Gastrocnemius medialis (tissue), 4 donors: Measurements from ENCODE around the gene ASXL3. TPM values are rescaled to one million over a fixed set of nuclear protein-coding genes. Genes with fewer than 3 reads are reported as not detected.

Experiments
- ATAC-seq, 2 donors: fragments of 150-250 bp; one replicate each; pipeline ENCODE4 v1.9.1; 2016
- DNase-seq, 2 donors: peaks; one replicate each; pipeline ENCODE4 v3.0.0-alpha.2; 2019
- H3K27ac ChIP-seq, 4 donors: fragments of 200-600 bp; sonication (generic); 1 replicate in 1 of 4; 2 replicates in 3 of 4; pipeline ENCODE4 v1.5.1; 2016 to 2018; ENCODE audit warnings: mild to moderate bottlenecking in 2 of 4, moderate library complexity in 1 of 4
- H3K27me3 ChIP-seq, 3 donors: fragments of 200-600 bp; sonication (generic) in 2 of 3; 1 replicate in 1 of 3; 2 replicates in 2 of 3; pipeline versions ENCODE4 v1.5.1 to v1.6.0; 2016 to 2019; ENCODE audit warnings: mild to moderate bottlenecking in 1 of 3, moderate library complexity in 1 of 3
- H3K36me3 ChIP-seq, 2 donors: fragments of 200-600 bp; sonication (generic) in 1 of 2; one replicate each; pipeline ENCODE4 v1.5.1; 2017 to 2018
- H3K4me1 ChIP-seq, 2 donors: fragments of 200-600 bp; sonication (generic) in 1 of 2; one replicate each; pipeline ENCODE4 v1.5.1; 2016 to 2017; ENCODE audit warnings: mild to moderate bottlenecking in 2 of 2
- H3K4me3 ChIP-seq, 4 donors: fragments of 200-600 bp; sonication (generic) in 3 of 4; 1 replicate in 1 of 4; 2 replicates in 3 of 4; pipeline ENCODE4 v1.5.1; 2016 to 2019; ENCODE audit warnings: mild to moderate bottlenecking in 2 of 4
- H3K9me3 ChIP-seq, 3 donors: fragments of 200-600 bp; sonication (generic) in 2 of 3; 1 replicate in 1 of 3; 2 replicates in 2 of 3; pipeline ENCODE4 v1.5.1; 2016 to 2019
- CTCF ChIP-seq, 5 experiments: fragments of 450-650 bp in 3 of 5; fragments of 200-600 bp in 2 of 5; sonication (generic) in 2 of 5; IDR thresholded peaks in 4 of 5; conservative IDR thresholded peaks in 1 of 5; 1 replicate in 4 of 5; 2 replicates in 1 of 5; pipeline ENCODE4 v1.5.1; 2016 to 2019; ENCODE audit warnings: antibody characterized with exemption in 5 of 5, mild to moderate bottlenecking in 3 of 5, moderate library complexity in 3 of 5
- POLR2A ChIP-seq, 2 donors: fragments of 450-650 bp; IDR thresholded peaks; one replicate each; pipeline ENCODE4 v1.6.1; 2017; ENCODE audit warnings: antibody characterized with exemption in 2 of 2, mild to moderate bottlenecking in 2 of 2, moderate library complexity in 2 of 2
- in situ Hi-C, 4 donors: fragments of 200-750 bp; cut with MboI; loops; one replicate each; pipeline versions ENCODE4 v1.15.0 to v1.8.0; 2017; ENCODE audit warnings: low sequenced_read_pairs in 4 of 4
- intact Hi-C: fragments of 100-400 bp; cut with DNase I; formaldehyde crosslinking; loops from one replicate; pipeline ENCODE4 v1.15.1; 2023; ENCODE audit warnings: low total_unique reads
- total RNA-seq, 4 donors: library from RNA; depleted of rRNA; stranded (reverse); fragments of >200 nt; gene quantifications; one replicate each; pipeline versions ENCODE4 v1.1.0 to v1.2.3, GENCODE V29; 2016

ASXL3 gene
- total RNA-seq, 4 donors from 2014 or later, result 0.04 to 0.12 (median 0.05) TPM; not detected in 1

DNA sequence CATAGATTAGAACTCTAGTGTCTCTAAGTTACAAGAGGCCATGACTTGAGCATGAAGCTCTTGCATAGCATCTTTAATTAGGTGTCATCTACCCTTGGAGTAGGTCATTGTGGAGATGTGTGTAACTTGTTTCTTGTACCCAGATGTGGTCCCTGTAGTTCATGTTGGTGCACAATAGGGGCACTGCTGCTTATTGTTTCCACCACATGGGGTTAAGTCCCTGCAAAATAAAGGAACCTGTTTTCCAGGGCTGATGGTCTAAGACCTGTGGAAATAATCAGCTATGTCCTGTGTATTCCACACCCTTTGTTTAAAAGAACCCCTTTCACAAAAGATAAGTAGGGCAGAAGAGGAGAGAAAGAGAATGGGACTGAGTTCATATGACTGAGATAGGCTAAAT, 28.6 kb downstream of the ASXL3 start:
- in situ Hi-C loops, result no loop called here
- H3K4me3 ChIP-seq, result no peak overlapping the region
- no peaks in the 10 kb centered on the region for H3K36me3 ChIP-seq
- ATAC-seq, result no peak
- no peaks in the 10 kb centered on the region for H3K27me3 ChIP-seq
- intact Hi-C loops, result no loop called here
- no peaks in the 10 kb centered on the region for H3K4me1 ChIP-seq
- H3K27ac ChIP-seq, result no peak overlapping the region
- no peaks in the 10 kb centered on the region for H3K9me3 ChIP-seq
- TF ChIP-seq POLR2A (IDR thresholded peaks at IDR 0.05) (no peak), CTCF (IDR thresholded peaks at IDR 0.05 in 4 of 5, conservative IDR thresholded peaks at IDR 0.05 in 1 of 5) (no peak)
- DNase-seq, result no peak

GRCh38 chr18:33611525-33612135, 33.6 kb downstream of the ASXL3 start:
- Histone ChIP-seq H3K27ac (no peak overlapping the region), H3K4me1 (no peaks in the 10 kb centered on the region), H3K9me3 (no peaks in the 10 kb centered on the region), H3K4me3 (no peak overlapping the region), H3K27me3 (no peaks in the 10 kb centered on the region), H3K36me3 (no peaks in the 10 kb centered on the region)
- ATAC-seq (no peak), DNase-seq (no peak)
- in situ Hi-C loops (no loop called here), intact Hi-C loops (no loop called here)
- no peak for TF ChIP-seq POLR2A (IDR thresholded peaks at IDR 0.05)
- no peak for TF ChIP-seq CTCF (IDR thresholded peaks at IDR 0.05 in 4 of 5, conservative IDR thresholded peaks at IDR 0.05 in 1 of 5)

DNA sequence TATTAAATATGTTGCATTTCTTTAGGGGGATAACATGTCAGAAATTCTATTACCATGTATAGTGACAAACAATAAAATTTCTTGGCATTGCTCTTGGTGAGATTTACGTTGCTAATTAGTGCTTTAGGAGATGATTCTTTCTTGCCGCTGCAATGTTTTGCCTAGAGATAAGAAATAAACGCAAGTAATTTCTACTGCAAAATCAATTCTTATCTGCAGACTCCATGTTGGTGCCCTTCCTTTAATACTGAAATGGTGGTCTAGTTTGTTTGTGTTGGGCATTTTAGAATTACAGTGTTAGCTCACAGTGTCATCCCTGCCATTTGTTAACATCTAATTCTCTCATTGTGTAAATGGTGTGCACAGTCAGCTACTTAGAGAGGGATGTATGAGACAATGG, 34.6 kb downstream of the ASXL3 start:
- H3K9me3 ChIP-seq, result no peaks in the 10 kb centered on the region
- in situ Hi-C loops (no loop called here), intact Hi-C loops (no loop called here)
- H3K27ac ChIP-seq, result no peak overlapping the region
- H3K36me3 ChIP-seq, result no peaks in the 10 kb centered on the region
- DNase-seq (no peak), ATAC-seq (no peak)
- no peaks in the 10 kb centered on the region for H3K27me3 ChIP-seq
- no peaks in the 10 kb centered on the region for H3K4me1 ChIP-seq
- TF ChIP-seq POLR2A (IDR thresholded peaks at IDR 0.05), result no peak
- TF ChIP-seq CTCF (IDR thresholded peaks at IDR 0.05 in 4 of 5, conservative IDR thresholded peaks at IDR 0.05 in 1 of 5), result no peak
- H3K4me3 ChIP-seq, result no peak overlapping the region

GRCh38 chr18:33616556-33616955, 38.5 kb downstream of the ASXL3 start:
- intact Hi-C loops (no loop called here), in situ Hi-C loops (no loop called here)
- no peak for TF ChIP-seq POLR2A (IDR thresholded peaks at IDR 0.05)
- TF ChIP-seq CTCF (IDR thresholded peaks at IDR 0.05 in 4 of 5, conservative IDR thresholded peaks at IDR 0.05 in 1 of 5), result no peak
- no peak overlapping the region for H3K27ac ChIP-seq
- no peaks in the 10 kb centered on the region for H3K4me1 ChIP-seq
- no peak overlapping the region for H3K4me3 ChIP-seq
- H3K27me3 ChIP-seq, result no peaks in the 10 kb centered on the region
- ATAC-seq (no peak), DNase-seq (no peak)
- H3K36me3 ChIP-seq, result no peaks in the 10 kb centered on the region
- H3K9me3 ChIP-seq, result no peaks in the 10 kb centered on the region

DNA sequence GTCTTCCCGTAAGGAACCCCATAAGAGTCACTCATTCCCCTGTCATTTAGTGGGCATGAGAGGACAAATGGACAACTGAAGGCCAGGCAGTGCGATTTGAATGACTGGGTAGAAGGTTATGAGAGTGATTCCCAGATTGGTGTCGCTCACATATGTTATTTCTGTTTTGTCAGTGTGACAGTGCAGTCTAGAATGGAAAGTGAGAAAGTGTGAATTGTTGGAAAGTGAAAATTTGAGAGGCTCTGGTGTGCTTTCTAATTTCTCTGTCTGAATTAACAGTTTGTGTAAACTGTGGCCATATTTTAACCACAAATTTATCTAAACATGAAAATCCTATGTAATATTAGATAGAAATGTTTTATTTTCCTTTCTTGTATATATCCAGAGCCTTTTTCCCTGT, 49.1 kb downstream of the ASXL3 start:
- no peak overlapping the region for H3K4me3 ChIP-seq
- H3K27me3 ChIP-seq, result no peaks in the 10 kb centered on the region
- in situ Hi-C loops, result no loop called here
- no peaks in the 10 kb centered on the region for H3K9me3 ChIP-seq
- H3K4me1 ChIP-seq, result no peaks in the 10 kb centered on the region
- TF ChIP-seq POLR2A (IDR thresholded peaks at IDR 0.05) (no peak), CTCF (IDR thresholded peaks at IDR 0.05 in 4 of 5, conservative IDR thresholded peaks at IDR 0.05 in 1 of 5) (no peak)
- intact Hi-C loops, result no loop called here
- ATAC-seq, result no peak
- H3K36me3 ChIP-seq, result no peaks in the 10 kb centered on the region
- H3K27ac ChIP-seq, result no peak overlapping the region
- no peak for DNase-seq
